ENCODE data around the gene CNTN4. TPM values are rescaled to one million over a fixed set of nuclear protein-coding genes. Genes with fewer than 3 reads are reported as not detected.
"Not testable (repeated sequence)": the region's sequence is repeated elsewhere in the genome, so short reads cannot be mapped to it uniquely, and the experiment has no call there.

CNTN4 gene
- total RNA-seq, 1 experiment from 2014 or later: not detected

GRCh38 chr3:2910997-2911396 lies 812.3 kb downstream of the CNTN4 start:
- H3K27ac Mint-ChIP-seq: no peak overlapping the region
- no peaks in the 10 kb centered on the region for H3K4me1 Mint-ChIP-seq
- peaks cover 49% of the 10 kb centered on the region for H3K36me3 Mint-ChIP-seq
- H3K4me3 Mint-ChIP-seq: no peak overlapping the region
- peaks cover 10% of the 10 kb centered on the region for H3K27me3 Mint-ChIP-seq (ENCODE audit: low read depth)
- TF ChIP-seq EMX1 (CRISPR knock-in tag; IDR thresholded peaks at IDR 0.05) (no peak), MXD4 (CRISPR knock-in tag; IDR thresholded peaks at IDR 0.05; ENCODE audit: borderline replicate concordance) (no peak), CBFB (CRISPR knock-in tag; IDR thresholded peaks at IDR 0.05; ENCODE audit: low read depth) (no peak), NFE2L1 (CRISPR knock-in tag; IDR thresholded peaks at IDR 0.05) (no peak), NFYB (CRISPR knock-in tag; conservative IDR thresholded peaks at IDR 0.05; ENCODE audit: low read depth) (no peak), NFATC4 (CRISPR knock-in tag; IDR thresholded peaks at IDR 0.05) (no peak)
- TF ChIP-seq, protein P1, sequence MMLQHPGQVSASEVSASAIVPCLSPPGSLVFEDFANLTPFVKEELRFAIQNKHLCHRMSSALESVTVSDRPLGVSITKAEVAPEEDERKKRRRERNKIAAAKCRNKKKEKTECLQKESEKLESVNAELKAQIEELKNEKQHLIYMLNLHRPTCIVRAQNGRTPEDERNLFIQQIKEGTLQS (CRISPR knock-in tag; conservative IDR thresholded peaks at IDR 0.05): no peak
- TF ChIP-seq, protein P2, sequence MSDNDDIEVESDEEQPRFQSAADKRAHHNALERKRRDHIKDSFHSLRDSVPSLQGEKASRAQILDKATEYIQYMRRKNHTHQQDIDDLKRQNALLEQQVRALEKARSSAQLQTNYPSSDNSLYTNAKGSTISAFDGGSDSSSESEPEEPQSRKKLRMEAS (CRISPR knock-in tag; IDR thresholded peaks at IDR 0.05): no peak
- H3K9me3 Mint-ChIP-seq: peaks cover 72% of the 10 kb centered on the region
- no peak for DNase-seq (ENCODE audit: low spot score)
- ATAC-seq: no peak
- ChIA-PET CTCF (no interaction called here), POLR2A (no interaction called here)

- TF ChIP-seq, protein P3, sequence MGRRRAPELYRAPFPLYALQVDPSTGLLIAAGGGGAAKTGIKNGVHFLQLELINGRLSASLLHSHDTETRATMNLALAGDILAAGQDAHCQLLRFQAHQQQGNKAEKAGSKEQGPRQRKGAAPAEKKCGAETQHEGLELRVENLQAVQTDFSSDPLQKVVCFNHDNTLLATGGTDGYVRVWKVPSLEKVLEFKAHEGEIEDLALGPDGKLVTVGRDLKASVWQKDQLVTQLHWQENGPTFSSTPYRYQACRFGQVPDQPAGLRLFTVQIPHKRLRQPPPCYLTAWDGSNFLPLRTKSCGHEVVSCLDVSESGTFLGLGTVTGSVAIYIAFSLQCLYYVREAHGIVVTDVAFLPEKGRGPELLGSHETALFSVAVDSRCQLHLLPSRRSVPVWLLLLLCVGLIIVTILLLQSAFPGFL (CRISPR knock-in tag; IDR thresholded peaks at IDR 0.05; ENCODE audit: borderline replicate concordance): no peak
- H3K27me3 Mint-ChIP-seq (ENCODE audit: low read depth): peaks cover 6% of the 10 kb centered on the region
- no peak for DNase-seq (ENCODE audit: low spot score)
- ChIA-PET POLR2A (no interaction called here), CTCF (no interaction called here)
- peaks cover 57% of the 10 kb centered on the region for H3K36me3 Mint-ChIP-seq
- no peaks in the 10 kb centered on the region for H3K4me1 Mint-ChIP-seq
- H3K4me3 Mint-ChIP-seq: no peak overlapping the region
- ATAC-seq: no peak
- peaks cover 69% of the 10 kb centered on the region for H3K9me3 Mint-ChIP-seq
- no peak overlapping the region for H3K27ac Mint-ChIP-seq
Observed at GRCh38 chr3:2915826-2916225, 817.2 kb downstream of the CNTN4 start.

DNA sequence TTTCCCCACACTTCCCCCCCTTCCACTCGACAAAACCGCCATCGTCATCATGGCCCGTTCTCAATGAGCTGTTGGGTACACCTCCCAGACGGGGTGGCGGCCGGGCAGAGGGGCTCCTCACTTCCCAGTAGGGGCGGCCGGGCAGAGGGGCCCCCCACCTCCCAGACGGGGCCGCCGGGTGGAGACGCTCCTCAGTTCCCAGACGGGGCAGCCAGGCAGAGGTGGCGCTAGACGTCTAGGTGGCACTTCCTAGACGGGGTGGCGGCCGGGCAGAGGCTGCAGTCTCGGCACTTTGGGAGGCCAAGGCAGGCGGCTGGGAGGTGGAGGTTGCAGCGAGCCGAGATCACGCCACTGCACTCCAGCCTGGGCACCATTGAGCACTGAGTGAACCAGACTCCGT lies 818.0 kb downstream of the CNTN4 start:
- CTCF ChIA-PET; POLR2A ChIA-PET; ATAC-seq; H3K27me3 Mint-ChIP-seq (ENCODE audit: low read depth); H3K27ac Mint-ChIP-seq; DNase-seq (ENCODE audit: low spot score); H3K4me3 Mint-ChIP-seq; H3K4me1 Mint-ChIP-seq: not testable (repeated sequence)
- H3K9me3 Mint-ChIP-seq: peaks cover 69% of the 10 kb centered on the region
- peaks cover 61% of the 10 kb centered on the region for H3K36me3 Mint-ChIP-seq

GRCh38 chr3:2920103-2920502 lies 821.4 kb downstream of the CNTN4 start:
- POLR2A ChIA-PET: no interaction called here
- TF ChIP-seq, protein P4, sequence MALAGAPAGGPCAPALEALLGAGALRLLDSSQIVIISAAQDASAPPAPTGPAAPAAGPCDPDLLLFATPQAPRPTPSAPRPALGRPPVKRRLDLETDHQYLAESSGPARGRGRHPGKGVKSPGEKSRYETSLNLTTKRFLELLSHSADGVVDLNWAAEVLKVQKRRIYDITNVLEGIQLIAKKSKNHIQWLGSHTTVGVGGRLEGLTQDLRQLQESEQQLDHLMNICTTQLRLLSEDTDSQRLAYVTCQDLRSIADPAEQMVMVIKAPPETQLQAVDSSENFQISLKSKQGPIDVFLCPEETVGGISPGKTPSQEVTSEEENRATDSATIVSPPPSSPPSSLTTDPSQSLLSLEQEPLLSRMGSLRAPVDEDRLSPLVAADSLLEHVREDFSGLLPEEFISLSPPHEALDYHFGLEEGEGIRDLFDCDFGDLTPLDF (CRISPR knock-in tag; IDR thresholded peaks at IDR 0.05): no peak
- no peak for TF ChIP-seq EMX1 (CRISPR knock-in tag; IDR thresholded peaks at IDR 0.05)
- peaks cover 59% of the 10 kb centered on the region for H3K36me3 Mint-ChIP-seq
- ATAC-seq (no peak), DNase-seq (ENCODE audit: low spot score) (no peak)
- CTCF ChIA-PET: no interaction called here
- H3K27ac Mint-ChIP-seq: no peak overlapping the region
- H3K27me3 Mint-ChIP-seq (ENCODE audit: low read depth): peaks cover 4% of the 10 kb centered on the region; the same call in 1 of the 2 replicates
- H3K4me3 Mint-ChIP-seq: no peak overlapping the region
- H3K4me1 Mint-ChIP-seq: 0 out of 2 replicates have a peak, but pooled peaks cover 3% of the 10 kb centered on the region
- peaks cover 55% of the 10 kb centered on the region for H3K9me3 Mint-ChIP-seq

- ChIA-PET CTCF (no interaction called here), POLR2A (no interaction called here)
- H3K9me3 Mint-ChIP-seq: peaks cover 59% of the 10 kb centered on the region
- 0 out of 2 replicates have a peak, but pooled peaks cover 3% of the 10 kb centered on the region for H3K4me1 Mint-ChIP-seq
- H3K27me3 Mint-ChIP-seq (ENCODE audit: low read depth): no peaks in the 10 kb centered on the region
- peaks cover 58% of the 10 kb centered on the region for H3K36me3 Mint-ChIP-seq
- H3K4me3 Mint-ChIP-seq: no peak overlapping the region
- ATAC-seq (no peak), DNase-seq (ENCODE audit: low spot score) (no peak)
- no peak overlapping the region for H3K27ac Mint-ChIP-seq
- TF ChIP-seq, protein P5, sequence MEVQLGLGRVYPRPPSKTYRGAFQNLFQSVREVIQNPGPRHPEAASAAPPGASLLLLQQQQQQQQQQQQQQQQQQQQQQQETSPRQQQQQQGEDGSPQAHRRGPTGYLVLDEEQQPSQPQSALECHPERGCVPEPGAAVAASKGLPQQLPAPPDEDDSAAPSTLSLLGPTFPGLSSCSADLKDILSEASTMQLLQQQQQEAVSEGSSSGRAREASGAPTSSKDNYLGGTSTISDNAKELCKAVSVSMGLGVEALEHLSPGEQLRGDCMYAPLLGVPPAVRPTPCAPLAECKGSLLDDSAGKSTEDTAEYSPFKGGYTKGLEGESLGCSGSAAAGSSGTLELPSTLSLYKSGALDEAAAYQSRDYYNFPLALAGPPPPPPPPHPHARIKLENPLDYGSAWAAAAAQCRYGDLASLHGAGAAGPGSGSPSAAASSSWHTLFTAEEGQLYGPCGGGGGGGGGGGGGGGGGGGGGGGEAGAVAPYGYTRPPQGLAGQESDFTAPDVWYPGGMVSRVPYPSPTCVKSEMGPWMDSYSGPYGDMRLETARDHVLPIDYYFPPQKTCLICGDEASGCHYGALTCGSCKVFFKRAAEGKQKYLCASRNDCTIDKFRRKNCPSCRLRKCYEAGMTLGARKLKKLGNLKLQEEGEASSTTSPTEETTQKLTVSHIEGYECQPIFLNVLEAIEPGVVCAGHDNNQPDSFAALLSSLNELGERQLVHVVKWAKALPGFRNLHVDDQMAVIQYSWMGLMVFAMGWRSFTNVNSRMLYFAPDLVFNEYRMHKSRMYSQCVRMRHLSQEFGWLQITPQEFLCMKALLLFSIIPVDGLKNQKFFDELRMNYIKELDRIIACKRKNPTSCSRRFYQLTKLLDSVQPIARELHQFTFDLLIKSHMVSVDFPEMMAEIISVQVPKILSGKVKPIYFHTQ (CRISPR knock-in tag; IDR thresholded peaks at IDR 0.05): no peak
- TF ChIP-seq NR3C1 (CRISPR knock-in tag; conservative IDR thresholded peaks at IDR 0.05; ENCODE audit: low read depth) (no peak), TEAD1 (CRISPR knock-in tag; IDR thresholded peaks at IDR 0.05) (no peak), GABPB1 (CRISPR knock-in tag; IDR thresholded peaks at IDR 0.05) (no peak), ARID4B (CRISPR knock-in tag; IDR thresholded peaks at IDR 0.05; ENCODE audit: borderline replicate concordance) (no peak), MLX (CRISPR knock-in tag; IDR thresholded peaks at IDR 0.05) (no peak)
Observed at GRCh38 chr3:2921452-2921851, 822.8 kb downstream of the CNTN4 start.
